GM19397 (cell line): ENCODE data around the gene HIPK4.
"Not testable (repeated sequence)": the region's sequence is repeated elsewhere in the genome, so short reads cannot be mapped to it uniquely, and the experiment has no call there.

Experiments
- ATAC-seq: cut with Tn5 transposase; IDR thresholded peaks from one replicate; pipeline ENCODE4 v1.9.1; 2021; ENCODE audit warnings: mild to moderate bottlenecking, moderate library complexity; ENCODE audit not compliant: unreplicated experiment

Gene HIPK4

DNA sequence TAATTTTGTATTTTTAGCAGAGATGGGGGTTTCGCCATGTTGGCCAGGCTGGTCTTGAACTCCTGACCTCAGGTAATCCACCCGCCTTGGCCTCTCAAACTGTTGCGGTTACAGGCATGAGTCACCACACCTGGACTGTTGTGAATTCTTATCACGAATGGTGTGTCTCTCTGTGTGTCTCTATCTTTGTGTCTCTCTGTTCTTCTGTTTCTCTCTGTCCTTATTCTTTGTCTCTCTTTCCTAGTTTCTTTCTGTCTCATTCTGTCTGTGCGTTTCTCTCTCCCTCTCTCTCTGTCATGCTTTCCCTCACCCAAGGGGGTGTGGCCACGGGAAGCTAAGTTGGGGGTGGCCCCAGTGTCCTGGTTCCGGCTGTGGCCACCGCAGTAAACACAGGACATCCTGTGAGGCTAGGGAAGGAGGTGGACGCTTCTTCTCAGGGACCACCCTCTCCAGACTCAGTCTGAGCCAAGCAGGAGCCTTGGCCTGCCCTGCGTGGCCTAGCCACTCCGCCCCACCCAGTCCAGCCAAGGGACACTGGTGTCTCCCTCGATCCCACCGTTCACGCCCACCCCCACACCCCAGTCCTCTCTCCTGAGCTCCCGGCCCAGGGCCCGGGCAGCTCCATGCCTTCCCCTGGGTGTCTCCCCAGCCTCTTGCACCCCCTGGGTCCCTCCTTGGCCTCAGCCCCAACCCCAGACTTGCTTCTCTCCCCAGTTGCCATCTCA is 27.1 kb upstream of the HIPK4 start:
- ATAC-seq, result no peak

DNA sequence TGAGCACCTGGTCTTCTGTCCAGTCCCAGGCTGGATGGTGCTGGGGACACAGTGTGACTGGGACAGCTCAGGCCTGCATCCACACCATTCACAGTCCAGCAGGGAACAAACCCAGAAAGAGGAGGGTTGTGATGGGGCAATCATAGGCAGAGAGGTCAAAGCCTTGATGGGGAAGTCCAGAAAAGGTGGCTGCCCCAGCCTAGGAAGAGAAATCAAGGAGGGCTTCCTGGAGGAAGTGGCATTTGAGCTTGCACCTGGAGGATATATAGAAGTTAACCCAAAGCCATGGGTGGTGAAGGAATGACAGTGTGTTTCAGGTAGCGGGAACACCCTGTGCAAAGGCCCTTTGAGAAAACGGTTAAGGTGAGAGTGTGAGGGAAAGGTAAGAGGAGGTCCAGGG is 25.8 kb upstream of the HIPK4 start:
- ATAC-seq, result no peak

DNA sequence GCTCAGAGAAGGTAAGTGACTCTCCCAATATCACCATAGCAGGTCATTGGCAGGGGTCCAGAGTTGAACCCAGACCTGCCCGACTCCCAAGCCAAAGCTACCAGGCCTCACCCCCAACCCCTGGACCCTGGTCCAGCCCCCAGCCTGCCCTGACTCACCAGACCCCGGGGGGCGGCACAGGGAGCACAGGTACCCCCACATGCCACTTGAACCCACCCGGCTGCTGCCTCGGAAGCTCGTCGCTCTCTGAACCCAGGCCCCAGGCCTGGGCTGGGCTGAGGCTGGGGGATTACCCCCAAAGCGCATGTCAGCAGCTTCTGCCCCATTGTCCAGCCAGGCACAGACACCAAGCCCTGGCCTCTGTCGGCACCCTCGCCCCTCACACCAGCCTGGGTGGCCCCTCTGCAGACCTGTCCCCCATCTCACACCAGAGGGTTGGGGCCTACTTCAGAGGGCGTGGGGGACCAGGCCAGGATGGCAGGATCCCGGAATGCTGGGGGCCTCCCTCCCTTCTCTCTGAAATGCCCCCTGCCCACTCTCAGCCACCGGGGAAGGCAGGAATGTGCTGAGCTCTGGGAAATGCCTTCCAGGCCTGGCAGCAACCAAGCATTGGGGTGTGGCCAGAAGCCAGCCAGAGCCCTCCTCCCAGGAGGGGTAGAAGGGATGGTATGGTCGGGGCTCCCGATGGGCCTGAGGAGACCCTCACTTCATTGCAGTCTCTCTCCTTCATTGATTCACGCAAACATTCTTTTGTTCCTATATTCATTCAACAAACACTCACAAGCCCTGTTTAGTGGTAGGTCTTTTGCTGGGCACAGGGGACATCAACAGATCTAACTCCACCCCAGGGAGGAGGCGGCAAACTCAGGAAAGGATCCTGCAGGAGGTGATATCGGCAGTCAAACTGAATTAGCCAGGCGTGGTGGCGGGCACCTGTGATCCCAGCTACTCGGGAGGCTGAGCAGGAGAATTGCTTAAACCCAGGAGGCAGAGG is 24.9 kb upstream of the HIPK4 start:
- no peak for ATAC-seq

DNA sequence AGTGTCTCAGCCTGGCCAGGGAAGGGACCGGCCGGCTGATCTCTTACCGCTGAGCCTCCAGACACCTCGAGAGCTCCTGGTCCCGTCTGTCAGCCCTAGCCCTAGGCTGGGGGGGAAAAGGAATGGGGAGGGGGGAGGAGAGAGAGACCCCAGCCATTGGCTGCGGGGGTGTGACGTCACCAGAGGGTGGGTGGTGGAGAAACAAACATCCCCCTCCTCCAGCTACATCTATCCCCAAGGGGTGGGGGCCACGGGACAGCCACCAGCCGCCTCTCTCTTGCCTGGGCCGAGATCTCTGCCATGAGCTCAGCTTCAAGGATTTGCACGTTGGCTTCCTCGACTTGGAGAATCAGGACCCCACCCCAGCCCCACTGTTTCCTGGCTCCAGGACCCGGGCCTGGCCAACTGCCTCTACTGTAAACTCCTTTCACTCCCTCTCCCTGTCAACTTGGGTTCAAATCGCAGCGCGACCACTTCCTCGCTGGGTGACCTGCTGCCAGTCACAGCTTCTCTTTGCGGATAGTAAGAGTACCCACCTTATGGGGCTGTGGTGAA is 23.4 kb upstream of the HIPK4 start, which contains the start of gene PRX:
PRX (minus strand) TSS at position 88 of the 555 bp plus-strand sequence. CDS start 5,446 bp downstream, outside the sequence.
- no peak for ATAC-seq

DNA sequence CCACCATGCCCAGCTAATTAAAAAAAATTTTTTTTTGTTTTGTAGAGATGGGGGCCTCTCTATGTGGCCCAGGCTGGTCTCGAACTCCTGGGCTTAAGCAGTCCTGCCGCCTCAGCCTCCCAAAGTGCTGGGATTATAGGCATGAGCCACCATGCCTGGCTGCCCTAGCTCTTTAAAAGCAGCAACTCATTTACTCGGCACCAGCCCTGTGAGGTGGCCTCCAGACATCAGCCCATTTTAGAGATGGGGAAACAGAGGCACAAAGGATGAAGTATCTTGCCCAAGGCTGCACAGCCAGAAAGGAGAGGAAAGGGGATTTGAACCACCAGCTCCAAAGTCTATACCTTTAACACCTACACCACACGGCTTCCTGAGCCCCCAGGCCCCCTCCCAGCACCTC is 22.9 kb upstream of the HIPK4 start:
- no peak for ATAC-seq

DNA sequence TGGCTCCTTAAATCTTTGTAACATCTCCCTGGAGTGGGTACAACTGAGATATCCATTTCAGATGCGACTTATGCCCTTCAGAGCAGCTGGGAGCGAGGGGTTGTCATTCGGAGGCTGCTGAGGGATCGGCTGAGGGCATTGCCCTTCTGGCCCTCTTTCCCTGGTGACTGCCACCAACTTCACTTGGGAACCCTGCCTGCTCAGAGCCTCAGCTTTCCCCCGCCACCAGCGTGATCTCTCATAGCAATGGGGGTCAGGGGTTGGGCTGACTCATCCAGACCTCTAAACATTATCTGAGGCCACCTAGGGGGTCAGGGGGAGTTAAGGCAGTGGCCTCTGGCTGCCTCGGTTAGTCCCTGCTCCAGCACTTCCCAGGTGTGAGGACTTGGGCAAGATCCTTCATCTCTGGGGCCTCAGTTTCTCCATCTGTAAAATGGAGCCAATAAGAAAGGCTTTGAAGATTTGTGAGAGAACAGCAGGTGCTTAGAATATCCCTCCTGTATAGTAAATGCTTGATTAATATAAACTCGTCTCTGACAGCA is 22.0 kb upstream of the HIPK4 start:
- no peak for ATAC-seq

DNA sequence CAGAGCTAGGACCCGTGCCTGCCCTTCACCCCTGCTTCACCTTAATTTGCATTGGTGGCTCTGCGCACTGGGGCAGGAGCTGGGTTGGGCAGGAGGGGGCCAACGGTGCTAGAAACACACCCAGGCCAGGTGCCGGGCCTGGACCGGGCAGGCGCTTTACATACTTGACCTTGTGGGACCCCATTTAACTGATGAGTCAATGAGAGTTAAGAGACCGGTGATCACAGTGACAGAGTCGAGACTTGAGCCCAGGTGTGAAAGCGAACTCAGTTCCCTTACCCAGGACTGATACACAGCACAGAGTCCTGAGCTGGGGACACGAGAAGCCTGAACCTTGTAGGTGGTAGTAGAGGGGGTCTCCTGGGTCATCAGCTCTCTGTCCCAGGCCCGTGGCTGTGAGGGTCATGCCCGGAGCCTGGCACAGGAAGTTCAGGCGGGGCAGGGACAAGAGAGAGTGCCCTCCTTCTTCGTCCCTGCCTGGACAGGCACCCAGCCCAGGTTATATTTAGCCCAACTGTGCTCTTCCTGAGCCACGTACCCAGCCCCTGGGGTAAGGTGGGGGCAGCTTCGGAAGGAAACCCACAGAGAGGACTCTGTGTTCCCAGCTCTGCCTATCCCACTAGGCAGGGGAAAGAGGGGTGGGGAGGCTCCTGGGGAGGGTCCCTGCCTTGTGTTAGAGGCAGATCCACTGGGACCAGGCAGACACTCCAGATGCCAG is 21.3 kb upstream of the HIPK4 start:
- ATAC-seq, result no peak

DNA sequence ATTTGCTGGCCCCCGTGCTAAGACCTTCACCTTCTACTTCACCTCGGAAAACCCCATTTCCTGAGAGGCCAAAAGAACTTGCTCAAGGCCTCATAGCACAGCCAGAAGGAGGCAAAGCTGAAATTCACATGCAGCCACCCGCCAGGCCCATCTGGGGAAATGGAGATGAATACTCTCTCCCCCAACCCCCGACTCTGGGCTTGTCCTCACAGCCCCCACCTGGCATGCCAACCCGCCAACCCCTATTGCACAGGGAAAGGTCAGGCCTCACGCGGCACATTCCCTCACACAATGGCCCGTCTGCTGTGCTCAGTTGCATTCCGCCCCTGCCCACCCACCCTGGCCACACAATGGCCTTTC is 20.0 kb upstream of the HIPK4 start:
- ATAC-seq, result no peak

DNA sequence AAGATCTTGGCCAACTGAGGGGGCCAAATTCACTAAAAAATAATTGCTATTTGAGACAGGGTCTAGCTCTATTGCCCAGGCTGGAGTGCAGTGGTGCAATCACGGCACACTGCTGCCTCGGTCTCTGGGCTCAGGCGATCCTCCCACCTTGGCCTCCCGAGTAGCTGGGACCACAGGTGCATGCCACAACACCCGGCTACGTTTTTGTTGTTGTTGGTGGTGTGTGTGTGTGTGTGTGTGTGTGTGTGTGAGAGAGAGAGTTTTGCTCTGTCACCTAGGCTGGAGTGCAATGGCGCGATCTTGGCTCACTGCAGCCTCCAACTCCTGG is 18.6 kb upstream of the HIPK4 start:
- not testable (repeated sequence) for ATAC-seq

DNA sequence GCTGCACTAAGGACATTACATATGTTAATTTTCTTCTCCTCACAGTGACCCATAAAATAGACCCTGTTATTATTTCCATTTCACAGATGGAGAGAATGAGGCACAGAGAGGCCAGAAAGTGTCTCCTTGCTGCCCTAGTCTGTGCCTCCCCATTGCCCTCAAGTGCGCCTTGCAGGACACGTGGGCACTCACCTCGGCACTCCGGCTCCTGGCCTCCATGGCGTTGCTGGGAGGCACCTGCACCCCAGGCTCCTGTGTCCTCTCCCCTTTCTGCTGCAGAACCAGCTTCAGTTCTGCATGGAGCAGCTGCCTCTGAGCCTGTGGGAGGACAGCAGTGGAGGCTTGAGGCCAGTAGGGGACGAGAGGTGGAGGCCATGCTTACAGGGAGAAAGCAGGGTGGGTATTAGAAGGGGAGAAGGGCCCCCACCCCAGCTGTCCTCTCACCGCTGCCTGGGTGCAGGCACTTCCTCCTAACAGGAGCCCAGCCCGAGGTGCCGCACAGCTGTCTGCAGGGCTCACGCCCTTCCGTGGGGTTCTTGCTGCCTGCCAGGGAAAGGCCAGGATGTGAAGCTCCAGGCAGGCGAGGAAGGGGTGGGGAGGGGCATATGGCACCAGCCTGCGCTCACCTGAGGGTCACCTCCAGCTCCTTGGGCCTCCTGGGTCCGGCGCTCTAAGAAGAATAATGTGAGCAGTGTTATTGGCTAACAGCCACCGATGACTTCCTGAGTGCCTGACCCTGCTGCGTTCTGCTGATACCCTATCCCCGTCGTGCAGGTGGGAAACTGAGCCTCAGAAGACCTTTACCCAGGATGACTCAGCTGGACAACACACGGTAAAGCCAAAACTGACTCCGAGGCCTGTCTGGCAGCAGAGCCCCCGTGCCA is 18.0 kb upstream of the HIPK4 start:
- ATAC-seq, result no peak

DNA sequence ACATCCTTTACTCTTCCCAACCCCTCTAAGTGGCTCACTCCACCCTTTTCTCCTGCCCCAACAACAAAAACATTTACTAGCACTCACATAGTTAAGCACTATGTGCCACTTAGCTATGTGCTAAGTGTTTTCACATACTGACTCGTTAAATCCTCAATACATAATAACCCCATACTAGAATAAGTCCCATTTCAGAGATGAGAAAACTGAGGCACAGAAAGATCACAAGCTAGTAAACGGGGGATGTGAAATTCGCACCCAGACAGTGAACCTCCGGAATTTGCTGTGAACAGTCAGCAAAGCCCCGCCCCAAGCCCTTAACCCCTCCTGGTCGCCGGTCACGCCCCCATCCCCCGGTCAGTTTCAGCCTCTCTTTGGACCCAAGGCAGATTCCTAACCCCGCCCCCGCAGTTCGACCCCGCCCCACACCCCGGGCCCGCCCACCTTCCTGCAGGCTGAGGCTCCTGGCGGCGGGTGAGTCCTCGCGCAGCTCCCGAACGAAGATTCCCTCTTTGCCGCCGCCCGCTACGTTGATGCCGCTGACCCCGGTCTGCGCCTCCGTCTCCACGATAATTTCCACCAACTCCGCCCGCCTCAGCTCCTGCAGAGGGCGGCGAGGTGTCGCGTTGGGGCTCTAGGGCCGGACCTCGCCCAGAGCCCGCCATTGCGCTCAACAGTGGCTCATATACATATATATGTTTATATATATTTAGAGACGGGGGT is 13.4 kb upstream of the HIPK4 start:
- peak; percentile 67 for ATAC-seq

DNA sequence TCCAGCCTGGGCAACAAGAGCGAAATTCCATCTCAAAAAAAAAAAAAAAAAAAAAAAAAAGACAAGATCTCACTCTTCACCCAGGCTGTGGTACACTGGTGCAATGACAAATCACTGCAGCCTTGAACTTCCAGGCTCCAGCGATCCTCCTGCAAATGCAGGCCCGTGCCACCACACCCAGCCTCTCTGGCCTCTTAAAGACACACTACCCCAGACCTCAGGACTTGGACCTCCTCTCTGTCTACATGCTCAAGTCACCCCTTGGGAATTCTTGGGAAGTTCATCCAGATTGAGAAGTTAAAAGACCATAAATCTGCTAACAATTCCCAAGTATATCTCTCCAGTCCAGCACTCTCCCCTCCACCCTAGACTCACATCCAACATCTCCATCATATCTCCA is 10.6 kb upstream of the HIPK4 start:
- no peak for ATAC-seq

DNA sequence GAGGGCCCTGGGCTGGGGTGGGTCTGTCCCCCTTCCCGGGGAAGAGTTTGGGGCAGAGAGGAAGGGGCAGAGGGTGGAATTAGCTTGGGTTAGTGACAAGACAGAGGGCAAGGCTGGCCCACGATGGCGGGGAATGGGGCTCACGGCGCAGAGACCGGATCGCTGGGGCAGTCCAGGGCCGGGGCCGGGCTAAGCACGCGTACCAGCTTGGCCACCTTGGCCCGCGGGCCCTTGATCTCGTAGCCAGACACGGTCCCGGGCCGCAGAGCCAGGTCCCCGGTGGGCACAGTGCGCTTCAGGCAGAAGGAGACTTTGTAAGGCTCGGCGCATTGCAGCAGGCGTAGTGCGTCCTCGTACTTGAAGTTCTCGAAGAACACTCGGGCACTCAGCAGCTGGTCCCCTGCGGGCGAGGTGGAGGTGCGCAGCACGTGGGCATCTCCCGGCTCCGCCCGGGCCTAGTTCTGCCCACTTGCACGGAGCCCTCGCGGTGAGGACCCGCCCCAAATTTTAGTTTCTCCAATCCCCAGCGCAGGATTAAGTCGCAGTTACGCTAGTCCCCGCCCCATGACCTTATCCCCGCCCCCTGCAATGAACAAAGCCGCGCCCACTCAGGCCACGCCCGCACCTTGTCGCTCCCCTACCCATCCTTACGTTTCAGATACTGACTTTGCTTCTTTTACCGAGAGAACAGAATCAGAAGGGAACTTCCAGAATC is 8.6 kb upstream of the HIPK4 start:
- ATAC-seq, result no peak

DNA sequence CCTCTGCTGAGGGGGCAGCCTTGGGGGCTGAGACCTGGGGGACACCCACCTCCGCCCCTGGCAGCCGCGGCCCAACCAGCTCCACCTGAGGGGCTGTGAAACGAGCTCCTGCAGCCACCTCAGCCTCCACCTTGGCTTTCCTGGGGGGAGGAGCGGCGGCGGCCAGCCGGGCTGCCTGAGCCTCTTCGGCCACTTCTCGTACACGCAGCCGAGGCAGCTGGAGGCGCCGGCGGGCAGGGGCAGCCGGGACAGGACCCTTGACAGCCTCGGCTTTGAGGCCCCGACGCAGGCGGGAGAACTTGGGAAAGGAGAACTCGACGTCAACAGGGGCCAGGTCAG is 7.6 kb upstream of the HIPK4 start:
- no peak for ATAC-seq

DNA sequence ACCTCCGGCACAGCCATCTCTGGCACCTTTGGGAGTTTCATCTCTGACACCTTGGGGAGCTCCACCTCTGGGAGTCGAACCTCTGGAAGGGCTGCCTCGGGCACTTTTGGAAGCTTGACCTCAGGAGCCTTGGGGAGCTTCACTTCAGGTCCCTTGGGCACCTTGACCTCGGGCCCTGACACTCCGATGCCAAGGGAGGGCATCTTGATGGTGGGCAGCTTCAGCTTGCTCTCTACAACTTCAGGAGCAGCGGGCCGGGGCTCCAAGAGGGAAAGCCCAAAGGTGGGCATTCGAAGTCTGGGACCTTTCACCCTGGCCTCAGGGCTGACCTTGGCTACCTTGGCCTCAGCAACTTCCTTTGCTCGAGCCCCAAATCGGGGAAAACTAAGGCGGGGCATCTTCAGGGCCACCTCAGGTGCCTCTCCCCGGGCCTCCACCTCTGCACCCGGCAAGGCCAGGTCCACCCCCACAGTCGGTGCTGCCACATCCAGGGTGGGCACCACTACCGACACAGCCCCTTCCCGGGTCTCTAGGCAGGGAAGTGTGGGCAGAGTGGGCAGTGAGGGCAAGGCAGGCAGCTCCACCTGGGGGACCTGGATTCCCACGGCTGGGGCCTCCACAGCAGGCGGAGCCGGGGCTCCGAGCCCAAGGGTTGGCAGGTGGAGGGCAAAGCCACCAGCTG is 7.0 kb upstream of the HIPK4 start:
- no peak for ATAC-seq

DNA sequence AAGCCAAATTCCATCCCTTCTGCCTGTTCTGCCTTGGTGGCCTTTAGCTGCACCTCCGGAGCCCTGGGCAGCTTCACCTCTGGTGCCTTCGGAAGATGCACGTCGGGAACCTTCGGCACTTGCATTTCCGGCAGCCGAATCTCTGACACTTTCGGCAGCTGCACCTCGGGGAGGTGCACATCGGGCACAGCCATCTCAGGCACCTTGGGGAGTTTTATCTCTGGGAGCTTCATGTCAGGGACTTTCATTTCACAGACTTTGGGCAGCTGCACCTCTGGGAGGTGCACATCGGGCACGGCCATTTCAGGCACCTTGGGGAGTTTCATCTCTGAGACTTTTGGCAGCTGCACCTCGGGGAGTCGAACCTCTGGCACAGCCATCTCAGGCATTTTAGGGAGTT is 6.0 kb upstream of the HIPK4 start:
- ATAC-seq, result no peak

DNA sequence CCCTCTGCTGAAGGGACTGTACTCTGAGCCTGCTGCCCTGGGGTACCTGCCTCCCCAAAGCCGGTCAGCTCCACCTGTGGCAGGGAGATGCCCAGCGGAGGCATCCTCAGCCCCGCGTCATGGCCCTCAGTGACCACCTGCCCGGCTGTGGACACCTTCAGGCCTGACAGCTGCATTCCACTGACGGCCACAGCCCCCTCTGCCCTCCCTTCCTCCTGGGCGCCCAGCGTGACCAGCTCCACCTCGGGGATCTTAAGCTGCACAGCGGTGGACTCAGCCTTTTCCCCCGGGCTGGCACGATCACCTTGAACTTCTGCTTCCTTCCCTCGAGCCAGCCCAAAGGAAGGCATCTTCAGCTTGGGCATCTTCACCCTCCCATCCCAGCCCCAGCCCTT is 4.8 kb upstream of the HIPK4 start:
- ATAC-seq, result no peak
